ENCODE measurements around the gene MSN.

MSN gene

GRCh38 chrX:65685112-65685511, 17.7 kb downstream of the MSN start:
- H3K9me3 ChIP-seq (ENCODE audit: low read length): no peaks in the 10 kb centered on the region
- H3K79me2 ChIP-seq (ENCODE audit: insufficient read depth, low read length): peaks cover 71% of the 10 kb centered on the region
- no peak overlapping the region for H3K4me2 ChIP-seq (ENCODE audit: low read length)
- H3K27ac ChIP-seq (ENCODE audit: low read depth, low read length, poor library complexity, severe bottlenecking): peak overlapping the region; percentile 36
- H3K4me3 ChIP-seq (ENCODE audit: low read depth, low read length, poor library complexity, severe bottlenecking): no peak overlapping the region
- H3K9ac ChIP-seq (ENCODE audit: low read length): no peak overlapping the region
- no peaks in the 10 kb centered on the region for H4K20me1 ChIP-seq (ENCODE audit: insufficient read depth, low read length)
- H3F3A ChIP-seq (ENCODE audit: insufficient read depth, low read length): no peaks in the 10 kb centered on the region
- no peaks in the 10 kb centered on the region for H3K27me3 ChIP-seq (ENCODE audit: insufficient read depth, low read length)
- H3K4me1 ChIP-seq (ENCODE audit: insufficient read depth, low read length, severe bottlenecking): peaks cover 57% of the 10 kb centered on the region
- no peak for TF ChIP-seq CTCF (IDR thresholded peaks at IDR 0.05; ENCODE audit: low read length)
- no peak for TF ChIP-seq EZH2 (IDR thresholded peaks at IDR 0.05; ENCODE audit: borderline replicate concordance, low read length)
- no peaks in the 10 kb centered on the region for H3K9me2 ChIP-seq (ENCODE audit: low read depth, low read length)
- H3K36me3 ChIP-seq (ENCODE audit: insufficient read depth, low read length): 0 out of 2 replicates have a peak, but pooled peaks cover 4% of the 10 kb centered on the region
- no peak overlapping the region for H2AFZ ChIP-seq (ENCODE audit: low read length)

GRCh38 chrX:65686236-65686635, 18.8 kb downstream of the MSN start:
- H3K79me2 ChIP-seq (ENCODE audit: insufficient read depth, low read length): peaks cover 68% of the 10 kb centered on the region
- no peaks in the 10 kb centered on the region for H3F3A ChIP-seq (ENCODE audit: insufficient read depth, low read length)
- peak overlapping the region; percentile 51 for H3K27ac ChIP-seq (ENCODE audit: low read depth, low read length, poor library complexity, severe bottlenecking)
- no peak overlapping the region; the same call in 1 of the 2 replicates for H3K4me2 ChIP-seq (ENCODE audit: low read length)
- peaks cover 64% of the 10 kb centered on the region for H3K4me1 ChIP-seq (ENCODE audit: insufficient read depth, low read length, severe bottlenecking)
- no peaks in the 10 kb centered on the region for H3K27me3 ChIP-seq (ENCODE audit: insufficient read depth, low read length)
- no peak overlapping the region for H3K4me3 ChIP-seq (ENCODE audit: low read depth, low read length, poor library complexity, severe bottlenecking)
- TF ChIP-seq CTCF (IDR thresholded peaks at IDR 0.05; ENCODE audit: low read length) (no peak), EZH2 (IDR thresholded peaks at IDR 0.05; ENCODE audit: borderline replicate concordance, low read length) (no peak)
- no peaks in the 10 kb centered on the region for H3K9me2 ChIP-seq (ENCODE audit: low read depth, low read length)
- H3K9ac ChIP-seq (ENCODE audit: low read length): no peak overlapping the region
- H3K9me3 ChIP-seq (ENCODE audit: low read length): no peaks in the 10 kb centered on the region
- H4K20me1 ChIP-seq (ENCODE audit: insufficient read depth, low read length): no peaks in the 10 kb centered on the region
- H2AFZ ChIP-seq (ENCODE audit: low read length): no peak overlapping the region
- 0 out of 2 replicates have a peak, but pooled peaks cover 4% of the 10 kb centered on the region for H3K36me3 ChIP-seq (ENCODE audit: insufficient read depth, low read length)

- Histone ChIP-seq H3K27ac (ENCODE audit: low read depth, low read length, poor library complexity, severe bottlenecking) (peak overlapping the region; percentile 76), H3K4me1 (ENCODE audit: insufficient read depth, low read length, severe bottlenecking) (peaks cover 64% of the 10 kb centered on the region), H3K9ac (ENCODE audit: low read length) (no peak overlapping the region; the same call in 1 of the 2 replicates), H3K9me3 (ENCODE audit: low read length) (no peaks in the 10 kb centered on the region), H3K4me2 (ENCODE audit: low read length) (0 out of 2 replicates have a peak overlapping the region, but pooled peaks have one; percentile 17), H3K36me3 (ENCODE audit: insufficient read depth, low read length) (0 out of 2 replicates have a peak, but pooled peaks cover under 1% of the 10 kb centered on the region), H2AFZ (ENCODE audit: low read length) (no peak overlapping the region), H3K79me2 (ENCODE audit: insufficient read depth, low read length) (peaks cover 60% of the 10 kb centered on the region), H3K9me2 (ENCODE audit: low read depth, low read length) (no peaks in the 10 kb centered on the region), H4K20me1 (ENCODE audit: insufficient read depth, low read length) (no peaks in the 10 kb centered on the region), H3K27me3 (ENCODE audit: insufficient read depth, low read length) (no peaks in the 10 kb centered on the region), H3F3A (ENCODE audit: insufficient read depth, low read length) (no peaks in the 10 kb centered on the region), H3K4me3 (ENCODE audit: low read depth, low read length, poor library complexity, severe bottlenecking) (no peak overlapping the region)
- no peak for TF ChIP-seq CTCF (IDR thresholded peaks at IDR 0.05; ENCODE audit: low read length)
These were observed 19.9 kb downstream of the MSN start for GRCh38 chrX:65687367-65687766.

Measured in OCI-LY1 (cell line).